Panc1 (cell line): ENCODE measurements around the gene TRPC4AP. TPM values are rescaled to one million over a fixed set of nuclear protein-coding genes. Genes with fewer than 3 reads are reported as not detected.

Source experiments
- ATAC-seq: fragments of 200-7000 bp; cut with Tn5 transposase; 2 replicates; pipeline ENCODE4 v1.9.1; 2020; ENCODE audit warnings: mild to moderate bottlenecking, moderate library complexity
- BruUV-seq: library from RNA; stranded (reverse); fragments of 400-500 nt; replicated peaks from 2 replicates; lab custom pipeline; 2021; lab: Mats Ljungman, UMichigan
- CTCF ChIA-PET: fragments of 300-600 bp; sonication (Branson Sonifier 250); formaldehyde crosslinking; loops from one replicate; lab custom pipeline; 2022; ENCODE audit warnings: antibody characterized with exemption; lab: Charles Lee
- POLR2A ChIA-PET: fragments of 300-600 bp; sonication (Branson Sonifier 250); formaldehyde crosslinking; loops from one replicate; lab custom pipeline; 2022; ENCODE audit warnings: antibody characterized with exemption; lab: Charles Lee
- DNase-seq: peaks from one replicate; pipeline ENCODE4 v3.0.0-alpha.2; 2010; ENCODE audit warnings: low read depth, low spot score
- H3K27ac ChIP-seq: 2 replicates; pipeline ENCODE4 v1.5.1; 2011; ENCODE audit warnings: mild to moderate bottlenecking, low read length, inconsistent platforms
- H3K27me3 ChIP-seq: fragments of 200-500 bp; sonication (Bioruptor generic); 2 replicates; pipeline ENCODE4 v1.6.0; 2014; ENCODE audit warnings: low read length, inconsistent platforms; ENCODE audit not compliant: control insufficient read depth, insufficient read depth
- H3K36me3 ChIP-seq: fragments of 200-500 bp; sonication (Bioruptor generic); 2 replicates; pipeline ENCODE4 v1.5.1; 2014; ENCODE audit warnings: inconsistent platforms, mild to moderate bottlenecking, low read length, moderate library complexity; ENCODE audit not compliant: control insufficient read depth, insufficient read depth
- H3K4me1 ChIP-seq: 2 replicates; pipeline ENCODE4 v1.5.1; 2011; ENCODE audit warnings: inconsistent platforms, mild to moderate bottlenecking, low read length, moderate library complexity; ENCODE audit not compliant: control insufficient read depth, insufficient read depth
- H3K4me3 ChIP-seq, 2 experiments: 2 replicates each; pipeline ENCODE4 v1.5.1; 2011 to 2012; ENCODE audit warnings: low read depth in 2 of 2, low read length in 2 of 2, mild to moderate bottlenecking in 2 of 2, inconsistent platforms in 1 of 2, moderate library complexity in 1 of 2
- H3K9me3 ChIP-seq: fragments of 200-500 bp; sonication (Bioruptor generic); 2 replicates; pipeline ENCODE4 v1.5.1; 2014; ENCODE audit warnings: low read depth, mild to moderate bottlenecking, inconsistent platforms, low read length, moderate library complexity; ENCODE audit not compliant: control insufficient read depth, insufficient read depth
- CTCF ChIP-seq: fragments of 450-650 bp; IDR thresholded peaks from 2 replicates; pipeline ENCODE4 v1.5.1; 2017; ENCODE audit warnings: mild to moderate bottlenecking
- POLR2AphosphoS5 ChIP-seq: IDR thresholded peaks from 2 replicates; pipeline ENCODE4 v1.6.1; 2012; ENCODE audit warnings: mild to moderate bottlenecking, low read depth, low read length, moderate library complexity
- REST ChIP-seq, 2 experiments: IDR thresholded peaks; 2 replicates each; pipeline ENCODE4 v1.6.1; 2011 to 2012; ENCODE audit warnings: low read depth in 2 of 2, control low read depth in 1 of 2, low read length in 1 of 2, mild to moderate bottlenecking in 1 of 2, moderate library complexity in 1 of 2; ENCODE audit not compliant: insufficient read depth in 1 of 2
- SIN3A ChIP-seq: IDR thresholded peaks from 2 replicates; pipeline ENCODE4 v1.6.1; 2012; ENCODE audit warnings: low read depth, mild to moderate bottlenecking, low read length, moderate library complexity, borderline replicate concordance; ENCODE audit not compliant: insufficient read depth
- TCF7L2 ChIP-seq: IDR thresholded peaks from 2 replicates; pipeline ENCODE4 v1.6.1; 2011; ENCODE audit warnings: mild to moderate bottlenecking, low read depth, low read length, inconsistent platforms
- in situ Hi-C: cut with HindIII; loops from 2 replicates; pipeline ENCODE4 v1.10.0; 2016; ENCODE audit warnings: low sequenced_read_pairs, low pct_unique_long_range_greater_than_20kb
- intact Hi-C: fragments of 100-400 bp; cut with micrococcal nuclease; formaldehyde crosslinking; loops from one replicate; pipeline ENCODE4 v1.10.0; 2022; ENCODE audit not compliant: unreplicated experiment
- total RNA-seq: library from RNA; stranded (reverse); gene quantifications from one replicate; pipeline ENCODE4 v1.2.1, GENCODE V29; 2021; ENCODE audit not compliant: unreplicated experiment

TRPC4AP gene
- total RNA-seq, 1 experiment from 2014 or later: 48.4 TPM

- Histone ChIP-seq H3K4me3 (no peak overlapping the region), H3K27ac (no peak overlapping the region), H3K9me3 (no peaks in the 10 kb centered on the region), H3K36me3 (no peaks in the 10 kb centered on the region), H3K4me1 (no peaks in the 10 kb centered on the region), H3K27me3 (no peaks in the 10 kb centered on the region)
- TF ChIP-seq POLR2AphosphoS5 (no peak), REST (IDR thresholded peaks at IDR 0.05; ENCODE audit: insufficient read depth in 1 of 2, low read depth in 2 of 2, low read length in 1 of 2) (no peak), SIN3A (no peak), CTCF (no peak)
- in situ Hi-C loops: no loop called here
- ChIA-PET CTCF (interaction anchor here (0.6 kb wide), 1 partner anchor 387 kb away, joined by 3 read pairs; no protein-coding TSS in a partner anchor), POLR2A (no interaction called here)
- no TSS peak for BruUV-seq
- DNase-seq (no peak), ATAC-seq (no peak)
- intact Hi-C loops: no loop called here
Measured at GRCh38 chr20:34987288-34988190, 105.1 kb downstream of the TRPC4AP start.

GRCh38 chr20:34986311-34987287, 106.0 kb downstream of the TRPC4AP start:
- Histone ChIP-seq H3K36me3 (no peaks in the 10 kb centered on the region), H3K4me1 (no peaks in the 10 kb centered on the region), H3K27ac (no peak overlapping the region), H3K4me3 (no peak overlapping the region), H3K27me3 (no peaks in the 10 kb centered on the region), H3K9me3 (no peaks in the 10 kb centered on the region)
- DNase-seq (no peak), ATAC-seq (no peak)
- no peak for TF ChIP-seq CTCF
- no peak for TF ChIP-seq SIN3A
- TF ChIP-seq REST (IDR thresholded peaks at IDR 0.05; ENCODE audit: insufficient read depth in 1 of 2, low read depth in 2 of 2, low read length in 1 of 2): no peak
- TF ChIP-seq POLR2AphosphoS5: no peak
- no peak for TF ChIP-seq TCF7L2
- ChIA-PET CTCF (interaction anchor here (0.6 kb wide), 1 partner anchor 99 kb away, joined by 6 read pairs; no protein-coding TSS in a partner anchor), POLR2A (no interaction called here)
- in situ Hi-C loops (no loop called here), intact Hi-C loops (no loop called here)
- no TSS peak for BruUV-seq
